Myocyte (in vitro differentiated cells): ENCODE measurements around the gene ZFYVE26. TPM values are rescaled to one million over a fixed set of nuclear protein-coding genes. Genes with fewer than 3 reads are reported as not detected.
"Not testable (repeated sequence)": the region's sequence is repeated elsewhere in the genome, so short reads cannot be mapped to it uniquely, and the experiment has no call there.

Experiments used
- DNase-seq: peaks from one replicate; pipeline ENCODE4 v3.0.0-alpha.2; 2012; ENCODE audit warnings: low read depth
- total RNA-seq: library from RNA; depleted of rRNA; stranded (reverse); fragments of >200 nt; gene quantifications from 2 replicates; pipeline ENCODE4 v1.2.3, GENCODE V29; 2014

Gene ZFYVE26
- total RNA-seq, 1 donor from 2014 or later = 21.9 TPM

- DNase-seq = no peak
These were observed 56.5 kb downstream of the ZFYVE26 start for GRCh38 chr14:67759916-67760315.

- DNase-seq = no peak
These were observed 59.2 kb downstream of the ZFYVE26 start for GRCh38 chr14:67757175-67757574.

GRCh38 chr14:67756496-67756895, 59.9 kb downstream of the ZFYVE26 start:
- no peak for DNase-seq

DNA sequence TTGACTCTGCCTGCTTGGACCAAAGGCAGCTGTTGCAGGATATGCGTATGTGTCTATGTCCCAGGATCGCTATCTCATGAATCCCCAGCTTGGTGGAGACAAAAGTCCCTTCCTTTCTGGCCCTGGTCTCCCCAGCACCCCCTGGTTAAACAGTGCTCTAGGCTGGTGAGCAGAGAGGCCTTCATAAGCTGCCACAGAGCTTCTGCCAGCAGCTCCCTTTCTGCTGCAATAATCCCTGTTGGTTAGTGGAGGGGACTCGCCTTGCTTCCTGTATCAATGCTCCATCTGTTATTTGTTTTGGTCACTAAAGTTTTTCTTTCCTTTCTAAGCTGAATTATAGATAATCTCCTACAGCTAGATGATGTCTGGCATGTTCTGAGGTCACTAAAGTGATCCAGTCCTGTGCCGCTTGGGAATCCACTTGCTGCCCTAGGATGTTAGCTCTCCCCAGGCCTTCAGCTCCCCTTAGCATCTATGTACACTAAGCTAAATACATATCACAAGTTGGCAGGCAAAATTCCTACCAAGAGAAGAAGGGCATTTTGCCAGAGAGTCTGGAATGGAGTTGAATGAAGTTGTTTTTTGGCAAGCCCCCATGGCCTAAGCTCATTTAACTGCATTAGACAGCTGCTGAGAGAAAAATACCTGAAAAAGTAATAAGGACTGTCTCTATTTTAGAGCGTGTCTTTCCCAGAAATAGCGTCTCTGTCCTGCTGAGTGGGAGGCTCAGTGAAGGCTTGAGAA, 66.9 kb downstream of the ZFYVE26 start:
- no peak for DNase-seq

GRCh38 chr14:67748312-67748711, 68.1 kb downstream of the ZFYVE26 start:
- no peak for DNase-seq

- no peak for DNase-seq
These were observed 69.5 kb downstream of the ZFYVE26 start for GRCh38 chr14:67746927-67747326.

- no peak for DNase-seq
These were observed 72.3 kb downstream of the ZFYVE26 start for GRCh38 chr14:67744046-67744445.

DNA sequence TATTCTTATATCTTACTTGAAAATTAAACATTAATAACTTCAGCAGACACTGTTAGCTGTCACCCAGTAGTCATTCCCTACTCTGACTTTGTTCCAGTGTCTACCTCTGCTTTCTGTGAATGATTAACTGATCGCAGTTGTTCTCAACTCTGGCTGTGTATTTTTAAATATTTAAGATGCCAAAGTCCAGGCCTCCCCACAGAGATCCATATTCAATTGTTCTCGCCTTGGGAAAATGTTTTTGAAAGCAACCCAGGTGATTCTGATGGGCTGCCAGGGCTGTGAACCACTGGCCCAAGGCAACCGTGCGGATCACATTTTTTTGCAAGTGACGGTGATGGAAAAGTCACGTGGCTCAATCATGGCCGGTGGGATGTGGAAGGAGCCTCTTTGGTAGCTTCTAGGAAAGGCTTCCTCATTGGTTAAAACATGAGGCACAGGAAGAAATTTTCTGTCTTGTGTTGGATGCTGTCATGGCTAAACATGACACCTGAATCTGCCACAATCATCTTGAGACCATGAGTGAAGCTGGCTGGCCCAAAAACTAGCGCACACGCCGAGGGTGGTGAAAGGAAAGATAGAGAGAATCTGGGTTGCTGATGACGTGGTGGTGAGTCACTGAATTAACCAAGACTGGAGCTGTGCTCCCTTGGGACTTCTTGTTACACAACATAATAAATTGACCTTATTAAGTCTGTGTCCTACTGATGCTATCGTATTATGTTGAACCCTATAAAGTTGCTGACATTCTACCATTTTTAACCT, 77.5 kb downstream of the ZFYVE26 start:
- DNase-seq = peak; percentile 87

DNA sequence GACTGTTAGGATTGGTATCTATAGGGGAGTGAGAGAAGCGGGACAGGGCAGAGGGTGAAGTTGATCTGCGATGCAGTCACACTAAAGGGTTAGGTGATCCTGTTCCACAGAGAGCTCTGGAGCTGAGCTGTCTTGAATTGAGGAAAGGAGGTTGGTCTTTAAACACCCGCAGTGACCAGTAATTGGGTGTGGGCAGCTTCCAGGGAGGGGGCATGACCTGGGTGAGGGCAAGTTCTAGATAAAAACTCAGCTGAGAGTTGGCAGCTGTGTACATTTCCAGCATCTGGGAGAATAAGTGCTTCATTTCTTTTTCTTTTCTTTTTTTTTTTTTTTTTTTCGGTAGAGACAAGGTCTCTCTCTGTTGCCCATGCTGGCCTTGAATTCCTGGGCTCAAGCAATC, 79.6 kb downstream of the ZFYVE26 start:
- DNase-seq = no peak

- DNase-seq = no peak
These were observed 80.8 kb downstream of the ZFYVE26 start for GRCh38 chr14:67735336-67736147.

DNA sequence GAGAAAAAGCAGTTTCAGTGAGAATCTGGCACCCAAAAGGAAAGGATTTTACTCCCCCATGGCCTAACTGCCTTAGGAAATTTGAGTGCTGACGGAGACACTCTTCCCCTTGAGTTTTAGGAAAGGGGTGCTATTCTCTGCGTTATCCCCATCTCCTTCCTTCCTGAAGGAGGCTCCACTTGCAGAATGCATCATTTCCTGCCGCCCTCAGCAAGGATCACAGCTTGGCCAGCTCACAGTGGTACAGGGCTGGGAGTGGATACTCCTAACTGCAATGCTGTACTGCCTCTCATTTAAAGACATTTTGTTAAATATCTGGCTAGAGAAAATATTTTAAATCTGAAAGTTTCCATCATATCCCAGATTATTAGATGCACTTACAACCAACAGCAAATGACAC, 81.7 kb downstream of the ZFYVE26 start:
- no peak for DNase-seq

DNA sequence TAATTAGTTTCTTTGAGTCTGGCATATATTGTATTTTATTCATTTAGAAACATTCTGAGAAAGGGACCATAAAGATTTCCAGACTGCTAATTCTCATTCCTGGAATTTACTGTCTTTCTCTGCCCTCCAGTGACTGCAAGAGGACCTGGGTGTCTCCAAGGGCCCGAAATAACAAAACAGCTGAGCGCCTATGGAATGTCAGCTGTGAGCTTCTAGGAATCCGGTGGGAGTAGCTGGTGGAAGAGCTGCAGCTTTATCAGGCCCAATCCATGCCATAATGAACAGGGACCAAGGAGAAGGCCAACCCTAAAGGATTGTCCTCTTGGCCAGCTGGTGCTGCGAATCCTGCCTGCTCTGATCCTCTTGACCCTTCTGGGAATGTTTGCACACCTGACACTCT, 82.8 kb downstream of the ZFYVE26 start:
- peak; percentile 93 for DNase-seq

GRCh38 chr14:67729072-67729885, 87.1 kb downstream of the ZFYVE26 start:
- no peak for DNase-seq

GRCh38 chr14:67728258-67728657, 88.1 kb downstream of the ZFYVE26 start:
- DNase-seq = no peak

GRCh38 chr14:67727361-67727760, 89.0 kb downstream of the ZFYVE26 start:
- DNase-seq = no peak

GRCh38 chr14:67725171-67725570, 91.2 kb downstream of the ZFYVE26 start:
- DNase-seq = no peak

DNA sequence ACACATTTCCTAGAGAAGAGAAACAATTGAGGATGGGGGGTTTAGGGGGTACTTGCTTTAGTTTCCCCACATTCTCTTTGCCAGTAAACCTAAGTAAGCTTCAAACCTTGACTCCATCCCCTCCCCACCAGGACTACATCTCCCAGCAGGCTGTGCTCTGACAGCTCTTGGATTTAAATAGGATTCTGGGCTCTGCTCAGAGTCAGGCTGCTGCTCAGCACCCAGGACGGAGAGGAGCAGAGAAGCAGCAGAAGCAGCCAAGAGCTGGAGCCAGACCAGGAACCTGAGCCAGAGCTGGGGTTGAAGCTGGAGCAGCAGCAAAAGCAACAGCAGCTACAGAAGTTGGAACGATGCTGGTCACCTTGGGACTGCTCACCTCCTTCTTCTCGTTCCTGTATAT, 94.1 kb downstream of the ZFYVE26 start:
- DNase-seq = peak; percentile 50

GRCh38 chr14:67721875-67722274, 94.5 kb downstream of the ZFYVE26 start:
- no peak for DNase-seq

GRCh38 chr14:67719866-67720265, 96.5 kb downstream of the ZFYVE26 start:
- DNase-seq = no peak

GRCh38 chr14:67719385-67719784, 97.0 kb downstream of the ZFYVE26 start:
- not testable (repeated sequence) for DNase-seq

DNA sequence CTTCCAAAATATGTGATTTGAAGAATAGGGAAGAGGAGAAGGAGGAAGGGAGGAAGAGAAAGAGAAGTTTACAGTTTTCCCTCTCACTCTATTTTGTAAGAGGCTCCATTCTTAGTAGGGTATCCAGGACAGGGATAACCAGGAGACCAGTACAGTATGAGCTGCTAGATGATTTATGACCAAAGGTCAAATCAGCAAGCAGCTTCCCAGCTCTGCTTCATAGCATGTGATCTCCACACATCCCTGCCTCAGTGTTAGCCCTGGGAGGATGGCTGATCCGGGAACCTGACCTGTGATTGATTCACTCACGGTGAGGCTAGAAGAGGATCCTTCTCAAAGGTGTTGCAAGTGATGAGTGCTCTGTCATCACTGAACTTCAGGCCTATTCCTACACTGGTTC, 98.1 kb downstream of the ZFYVE26 start:
- DNase-seq = no peak
